ENCODE results near the gene SOAT1. TPM values are rescaled to one million over a fixed set of nuclear protein-coding genes. Genes with fewer than 3 reads are reported as not detected.
"Not testable (repeated sequence)": the region's sequence is repeated elsewhere in the genome, so short reads cannot be mapped to it uniquely, and the experiment has no call there.

Gene SOAT1
- 13.9 TPM for polyA plus RNA-seq (2013, experiment 1 of 2)
- 15.6 TPM for polyA plus RNA-seq (2013, experiment 2 of 2)

- Histone ChIP-seq H3K4me1 (ENCODE audit: control insufficient read depth, insufficient read depth, low read length, poor library complexity, severe bottlenecking) (peaks cover 4% of the 10 kb centered on the region), H3K4me3 (ENCODE audit: extremely low read depth, insufficient read depth, low read length, poor library complexity, severe bottlenecking) (peak within 1 kb of the TSS; percentile 64), H3K27ac (ENCODE audit: low read depth, low read length, severe bottlenecking) (peak within 1 kb of the TSS; percentile 93), H3K9me3 (ENCODE audit: control insufficient read depth, low read length) (no peaks in the 10 kb centered on the region), H3K36me3 (ENCODE audit: control insufficient read depth, insufficient read depth, low read length) (peaks cover 5% of the 10 kb centered on the region)
- WGBS, 2 experiments (ENCODE audit: insufficient coverage in 2 of 2): 2% methylated on average over 54 to 64 of the region's 71 CpGs
Observed at GRCh38 chr1:179293340-179294327, at the start of gene SOAT1. Gene SOAT1 (plus strand): TSS chr1:179293797. CDS start chr1:179302685, 8,888 bp downstream.

- H3K9me3 ChIP-seq (ENCODE audit: control insufficient read depth, low read length); H3K27ac ChIP-seq (ENCODE audit: low read depth, low read length, severe bottlenecking); H3K4me3 ChIP-seq (ENCODE audit: extremely low read depth, insufficient read depth, low read length, poor library complexity, severe bottlenecking); H3K36me3 ChIP-seq (ENCODE audit: control insufficient read depth, insufficient read depth, low read length); H3K4me1 ChIP-seq (ENCODE audit: control insufficient read depth, insufficient read depth, low read length, poor library complexity, severe bottlenecking): not testable (repeated sequence)
- WGBS, 2 experiments (ENCODE audit: insufficient coverage in 2 of 2): 83 to 100% methylated on average over 1 of the region's 2 CpGs
Observed at GRCh38 chr1:179245426-179245825, 48.2 kb upstream of the SOAT1 start.

- WGBS, 2 experiments (ENCODE audit: insufficient coverage in 2 of 2): 94% methylated on average over 9 of the region's 9 CpGs
- Histone ChIP-seq H3K36me3 (ENCODE audit: control insufficient read depth, insufficient read depth, low read length) (no peaks in the 10 kb centered on the region), H3K4me1 (ENCODE audit: control insufficient read depth, insufficient read depth, low read length, poor library complexity, severe bottlenecking) (no peaks in the 10 kb centered on the region), H3K27ac (ENCODE audit: low read depth, low read length, severe bottlenecking) (no peak overlapping the region), H3K9me3 (ENCODE audit: control insufficient read depth, low read length) (no peaks in the 10 kb centered on the region), H3K4me3 (ENCODE audit: extremely low read depth, insufficient read depth, low read length, poor library complexity, severe bottlenecking) (no peak overlapping the region)
Observed at GRCh38 chr1:179247923-179248322, 45.7 kb upstream of the SOAT1 start.

GRCh38 chr1:179251675-179252074, 41.9 kb upstream of the SOAT1 start:
- no peaks in the 10 kb centered on the region for H3K36me3 ChIP-seq (ENCODE audit: control insufficient read depth, insufficient read depth, low read length)
- H3K4me1 ChIP-seq (ENCODE audit: control insufficient read depth, insufficient read depth, low read length, poor library complexity, severe bottlenecking): no peaks in the 10 kb centered on the region
- no CpG with 5 or more reads among the region's 1 CpG for WGBS, 2 experiments (ENCODE audit: insufficient coverage in 2 of 2)
- H3K4me3 ChIP-seq (ENCODE audit: extremely low read depth, insufficient read depth, low read length, poor library complexity, severe bottlenecking): no peak overlapping the region
- no peak overlapping the region for H3K27ac ChIP-seq (ENCODE audit: low read depth, low read length, severe bottlenecking)
- H3K9me3 ChIP-seq (ENCODE audit: control insufficient read depth, low read length): no peaks in the 10 kb centered on the region

- Histone ChIP-seq H3K36me3 (ENCODE audit: control insufficient read depth, insufficient read depth, low read length) (no peaks in the 10 kb centered on the region), H3K4me1 (ENCODE audit: control insufficient read depth, insufficient read depth, low read length, poor library complexity, severe bottlenecking) (no peaks in the 10 kb centered on the region), H3K4me3 (ENCODE audit: extremely low read depth, insufficient read depth, low read length, poor library complexity, severe bottlenecking) (no peak overlapping the region), H3K27ac (ENCODE audit: low read depth, low read length, severe bottlenecking) (no peak overlapping the region), H3K9me3 (ENCODE audit: control insufficient read depth, low read length) (no peaks in the 10 kb centered on the region)
- 64 to 89% methylated on average over 4 of the region's 4 CpGs for WGBS, 2 experiments (ENCODE audit: insufficient coverage in 2 of 2)
Observed at GRCh38 chr1:179252606-179253005, 41.0 kb upstream of the SOAT1 start.

GRCh38 chr1:179253286-179253972, 40.2 kb upstream of the SOAT1 start:
- 87 to 98% methylated on average over 5 of the region's 8 CpGs for WGBS, 2 experiments (ENCODE audit: insufficient coverage in 2 of 2)
- Histone ChIP-seq H3K36me3 (ENCODE audit: control insufficient read depth, insufficient read depth, low read length) (no peaks in the 10 kb centered on the region), H3K4me1 (ENCODE audit: control insufficient read depth, insufficient read depth, low read length, poor library complexity, severe bottlenecking) (no peaks in the 10 kb centered on the region), H3K9me3 (ENCODE audit: control insufficient read depth, low read length) (no peaks in the 10 kb centered on the region), H3K4me3 (ENCODE audit: extremely low read depth, insufficient read depth, low read length, poor library complexity, severe bottlenecking) (no peak overlapping the region), H3K27ac (ENCODE audit: low read depth, low read length, severe bottlenecking) (no peak overlapping the region)

- no peak overlapping the region for H3K27ac ChIP-seq (ENCODE audit: low read depth, low read length, severe bottlenecking)
- no CpG with 5 or more reads among the region's 1 CpG for WGBS, 2 experiments (ENCODE audit: insufficient coverage in 2 of 2)
- no peak overlapping the region for H3K4me3 ChIP-seq (ENCODE audit: extremely low read depth, insufficient read depth, low read length, poor library complexity, severe bottlenecking)
- H3K4me1 ChIP-seq (ENCODE audit: control insufficient read depth, insufficient read depth, low read length, poor library complexity, severe bottlenecking): no peaks in the 10 kb centered on the region
- H3K9me3 ChIP-seq (ENCODE audit: control insufficient read depth, low read length): no peaks in the 10 kb centered on the region
- no peaks in the 10 kb centered on the region for H3K36me3 ChIP-seq (ENCODE audit: control insufficient read depth, insufficient read depth, low read length)
Observed at GRCh38 chr1:179262183-179262582, 31.4 kb upstream of the SOAT1 start.

GRCh38 chr1:179263121-179263520, 30.5 kb upstream of the SOAT1 start:
- no peak overlapping the region for H3K4me3 ChIP-seq (ENCODE audit: extremely low read depth, insufficient read depth, low read length, poor library complexity, severe bottlenecking)
- no peaks in the 10 kb centered on the region for H3K9me3 ChIP-seq (ENCODE audit: control insufficient read depth, low read length)
- no peaks in the 10 kb centered on the region for H3K36me3 ChIP-seq (ENCODE audit: control insufficient read depth, insufficient read depth, low read length)
- H3K4me1 ChIP-seq (ENCODE audit: control insufficient read depth, insufficient read depth, low read length, poor library complexity, severe bottlenecking): no peaks in the 10 kb centered on the region
- no peak overlapping the region for H3K27ac ChIP-seq (ENCODE audit: low read depth, low read length, severe bottlenecking)

GRCh38 chr1:179264507-179264906, 29.1 kb upstream of the SOAT1 start:
- Histone ChIP-seq H3K4me3 (ENCODE audit: extremely low read depth, insufficient read depth, low read length, poor library complexity, severe bottlenecking) (no peak overlapping the region), H3K4me1 (ENCODE audit: control insufficient read depth, insufficient read depth, low read length, poor library complexity, severe bottlenecking) (no peaks in the 10 kb centered on the region), H3K27ac (ENCODE audit: low read depth, low read length, severe bottlenecking) (no peak overlapping the region), H3K36me3 (ENCODE audit: control insufficient read depth, insufficient read depth, low read length) (no peaks in the 10 kb centered on the region), H3K9me3 (ENCODE audit: control insufficient read depth, low read length) (no peaks in the 10 kb centered on the region)
- 72 to 94% methylated on average over 2 of the region's 3 CpGs for WGBS, 2 experiments (ENCODE audit: insufficient coverage in 2 of 2)

- Histone ChIP-seq H3K9me3 (ENCODE audit: control insufficient read depth, low read length) (no peaks in the 10 kb centered on the region), H3K4me1 (ENCODE audit: control insufficient read depth, insufficient read depth, low read length, poor library complexity, severe bottlenecking) (no peaks in the 10 kb centered on the region), H3K4me3 (ENCODE audit: extremely low read depth, insufficient read depth, low read length, poor library complexity, severe bottlenecking) (no peak overlapping the region), H3K36me3 (ENCODE audit: control insufficient read depth, insufficient read depth, low read length) (no peaks in the 10 kb centered on the region), H3K27ac (ENCODE audit: low read depth, low read length, severe bottlenecking) (no peak overlapping the region)
Observed at GRCh38 chr1:179269071-179269470, 24.5 kb upstream of the SOAT1 start.

- not testable (repeated sequence) for H3K9me3 ChIP-seq (ENCODE audit: control insufficient read depth, low read length); H3K27ac ChIP-seq (ENCODE audit: low read depth, low read length, severe bottlenecking); H3K4me1 ChIP-seq (ENCODE audit: control insufficient read depth, insufficient read depth, low read length, poor library complexity, severe bottlenecking); H3K4me3 ChIP-seq (ENCODE audit: extremely low read depth, insufficient read depth, low read length, poor library complexity, severe bottlenecking); H3K36me3 ChIP-seq (ENCODE audit: control insufficient read depth, insufficient read depth, low read length)
- 86 to 91% methylated on average over 2 to 3 of the region's 5 CpGs for WGBS, 2 experiments (ENCODE audit: insufficient coverage in 2 of 2)
Observed at GRCh38 chr1:179274424-179274823, 19.2 kb upstream of the SOAT1 start.

Data from mesodermal cell (in vitro differentiated cells).